ENCODE data around the gene FCER1A. TPM values are rescaled to one million over a fixed set of nuclear protein-coding genes. Genes with fewer than 3 reads are reported as not detected.
"Not testable (repeated sequence)": the region's sequence is repeated elsewhere in the genome, so short reads cannot be mapped to it uniquely, and the experiment has no call there.

Gene FCER1A
- total and polyA plus RNA-seq, 12 donors: 0.06 to 2.3 (median 1.3) TPM; not detected in 3

GRCh38 chr1:159342761-159343425, 40.8 kb downstream of the FCER1A start:
- ATAC-seq (no peak), DNase-seq (no peak)
- Histone ChIP-seq H3K36me3 (no peaks in the 10 kb centered on the region), H3K4me3 (no peak overlapping the region), H3K9me3 (peaks cover 0 to 2% (median 0%) of the 10 kb centered on the region in 11 donors), H3K27ac (no peak overlapping the region), H3K4me1 (no peaks in the 10 kb centered on the region), H3K27me3 (no peaks in the 10 kb centered on the region)
- no peak for TF ChIP-seq CTCF (IDR thresholded peaks at IDR 0.05)
- intact Hi-C loops (cut with DNase I): no loop called here
- 35 to 49% methylated on average over 4 of the region's 4 CpGs for WGBS, 2 donors

- H3K4me3 ChIP-seq; DNase-seq; H3K36me3 ChIP-seq; H3K4me1 ChIP-seq; intact Hi-C loops (cut with DNase I); H3K27me3 ChIP-seq; ATAC-seq; H3K27ac ChIP-seq: not testable (repeated sequence)
- H3K9me3 ChIP-seq: peaks cover 0 to 21% (median 7%) of the 10 kb centered on the region in 11 donors
- WGBS, 2 donors: 81 to 89% methylated on average over 3 of the region's 3 CpGs
Measured at GRCh38 chr1:159349374-159349773, 47.2 kb downstream of the FCER1A start.

DNA sequence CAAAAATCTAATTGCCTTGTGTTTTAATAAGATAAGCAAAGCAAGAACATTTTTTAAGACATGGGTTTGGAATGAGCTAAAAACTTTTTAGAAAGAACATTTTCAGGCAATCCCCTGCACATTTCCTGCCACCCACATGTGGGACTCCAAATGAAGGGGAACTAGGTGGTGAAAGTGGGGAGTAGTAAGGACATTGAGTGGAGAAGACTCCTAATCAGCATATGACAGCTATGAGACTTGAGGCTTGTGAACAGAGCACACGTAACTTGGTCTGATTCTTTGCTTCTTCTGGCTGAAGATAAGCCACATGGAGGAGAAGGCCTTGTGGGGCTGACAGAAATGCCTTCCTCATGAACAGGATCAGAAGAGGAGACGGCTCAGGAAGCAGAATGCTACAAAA, 50.3 kb downstream of the FCER1A start:
- Histone ChIP-seq H3K4me1 (no peaks in the 10 kb centered on the region), H3K27ac (no peak overlapping the region), H3K36me3 (no peaks in the 10 kb centered on the region), H3K4me3 (no peak overlapping the region), H3K9me3 (peaks cover 0 to 21% (median 11%) of the 10 kb centered on the region in 11 donors), H3K27me3 (no peaks in the 10 kb centered on the region)
- no peak for TF ChIP-seq CTCF (IDR thresholded peaks at IDR 0.05)
- ATAC-seq: no peak
- no peak for DNase-seq
- intact Hi-C loops (cut with DNase I): no loop called here
- WGBS, 2 donors: 67% methylated on average over 2 of the region's 2 CpGs

Other genes with a start within 250 kb of the FCER1A start
- gene AIM2, start 225.6 kb upstream of the FCER1A start, total RNA-seq: 1 to 10 TPM in 1 of 10 donors, under 1 TPM in 3, not detected in 6; 0.42 to 1.8 (median 0.58) TPM
- under 1 TPM; 0.03 to 0.66 TPM for gene AIM2, start 225.6 kb upstream of the FCER1A start, polyA plus RNA-seq
- gene CADM3, start 130.7 kb upstream of the FCER1A start, total RNA-seq: 1 to 10 TPM in 7 of 10 donors, under 1 TPM in 3; 0.81 to 3.6 (median 1.9) TPM
- gene CADM3, start 130.7 kb upstream of the FCER1A start, polyA plus RNA-seq: 1 to 10 TPM; 2.9 to 4.3 TPM
- 10 to 100 TPM in 7 of 10 donors, 1 to 10 TPM in 3; 5.0 to 31.4 (median 11.8) TPM for gene ACKR1, start 97.5 kb upstream of the FCER1A start, total RNA-seq
- 10 to 100 TPM; 25.9 to 45.6 TPM for gene ACKR1, start 97.5 kb upstream of the FCER1A start, polyA plus RNA-seq
- gene OR10J4, start 129.9 kb downstream of the FCER1A start, total RNA-seq: not detected
- not detected for gene OR10J4, start 129.9 kb downstream of the FCER1A start, polyA plus RNA-seq
- not detected for gene OR10J1, start 137.4 kb downstream of the FCER1A start, total RNA-seq
- gene OR10J1, start 137.4 kb downstream of the FCER1A start, polyA plus RNA-seq: not detected
- not detected for gene OR10J5, start 233.7 kb downstream of the FCER1A start, total RNA-seq
- gene OR10J5, start 233.7 kb downstream of the FCER1A start, polyA plus RNA-seq: not detected